Spleen (tissue), 11 donors: Measurements from ENCODE around the gene CD300LG. TPM values are rescaled to one million over a fixed set of nuclear protein-coding genes. Genes with fewer than 3 reads are reported as not detected.

Source experiments
- DNase-seq: peaks from one replicate; pipeline ENCODE4 v3.0.0-alpha.2; 2020
- H3K27ac ChIP-seq, 8 donors: fragments of 200-600 bp; sonication (generic) in 7 of 8; 1 replicate in 4 of 8; 2 replicates in 4 of 8; pipeline versions ENCODE4 v1.5.0 to v1.8.0; 2016 to 2021; ENCODE audit warnings: inconsistent platforms in 4 of 8, mild to moderate bottlenecking in 4 of 8, moderate library complexity in 1 of 8
- H3K27me3 ChIP-seq, 7 donors: fragments of 200-600 bp; sonication (generic) in 6 of 7; replicated peaks in 1 of 7; 1 replicate in 4 of 7; 2 replicates in 3 of 7; pipeline versions ENCODE4 v1.5.0 to v1.8.0; 2016 to 2021; ENCODE audit warnings: inconsistent platforms in 3 of 7, mild to moderate bottlenecking in 1 of 7
- H3K36me3 ChIP-seq, 6 donors: fragments of 200-600 bp; sonication (generic) in 5 of 6; 1 replicate in 4 of 6; 2 replicates in 2 of 6; pipeline versions ENCODE4 v1.5.0 to v1.8.0; 2016 to 2021; ENCODE audit warnings: inconsistent platforms in 2 of 6
- H3K4me1 ChIP-seq, 6 donors: fragments of 200-600 bp; sonication (generic) in 5 of 6; 1 replicate in 3 of 6; 2 replicates in 3 of 6; pipeline versions ENCODE4 v1.5.0 to v1.8.0; 2016 to 2021; ENCODE audit warnings: inconsistent platforms in 3 of 6
- H3K4me3 ChIP-seq, 8 donors: fragments of 200-600 bp; sonication (generic) in 7 of 8; 1 replicate in 4 of 8; 2 replicates in 4 of 8; pipeline versions ENCODE4 v1.5.0 to v1.8.0; 2016 to 2021; ENCODE audit warnings: inconsistent platforms in 4 of 8, mild to moderate bottlenecking in 4 of 8, moderate library complexity in 2 of 8
- H3K9me3 ChIP-seq, 8 donors: fragments of 200-600 bp; sonication (generic) in 7 of 8; 1 replicate in 4 of 8; 2 replicates in 4 of 8; pipeline versions ENCODE4 v1.5.0 to v1.8.0; 2016 to 2021; ENCODE audit warnings: inconsistent platforms in 4 of 8
- CTCF ChIP-seq, 11 experiments: fragments of 200-600 bp in 7 of 11; fragments of 450-650 bp in 4 of 11; sonication (generic) in 4 of 11; IDR thresholded peaks in 8 of 11; conservative IDR thresholded peaks in 3 of 11; 1 replicate in 7 of 11; 2 replicates in 4 of 11; pipeline versions ENCODE4 v1.4.0 to v1.8.0; 2016 to 2021; ENCODE audit warnings: antibody characterized with exemption in 11 of 11, inconsistent platforms in 4 of 11, mild to moderate bottlenecking in 1 of 11
- POLR2A ChIP-seq, 3 donors: fragments of 450-650 bp; IDR thresholded peaks; one replicate each; pipeline ENCODE4 v1.5.1; 2017; ENCODE audit warnings: antibody characterized with exemption in 3 of 3, mild to moderate bottlenecking in 1 of 3
- POLR2AphosphoS5 ChIP-seq, 3 donors: sonication (generic); formaldehyde crosslinking; IDR thresholded peaks; one replicate each; pipeline ENCODE4 v1.5.1; 2017; ENCODE audit warnings: antibody characterized with exemption in 3 of 3
- WGBS, 5 donors: extraction: QIAGEN DNeasy Blood & Tissue Kit in 3 of 5; methylation state at CpG; one replicate each; pipeline versions ENCODE4 v1.1.5 to v1.1.7; 2013 to 2018; 5-methylcytosine and 5-hydroxymethylcytosine counted together
- intact Hi-C: fragments of 100-400 bp; cut with DNase I; formaldehyde crosslinking; loops from one replicate; pipeline ENCODE4 v1.15.0; 2023; ENCODE audit warnings: low total_unique reads
- polyA plus RNA-seq, 3 donors: library from polyadenylated mRNA; stranded (reverse); fragments of 200-250 nt; gene quantifications; one replicate each; pipeline ENCODE4 v1.2.1, GENCODE V29; 2013
- total RNA-seq, 7 donors: library from RNA; depleted of rRNA in 3 of 7; stranded (reverse); fragments of >200 nt in 3 of 7; fragmentation: NEBNext Ultra II Directional in 4 of 7; extraction: Animal tissue kit (Norgen Biotek cat#: 25700) in 4 of 7; gene quantifications; one replicate each; pipeline versions ENCODE4 v1.1.0 to v1.2.1, GENCODE V29; 2016 to 2021
- donor health status: healthy with polysubstance abuse.
- donor health status: DM: no; HTN: no; CAD: no; lungs with moderate emphysema.
- donor health status: DM: no; HTN: no; CAD: no.
- donor health status: Bipolar disorder and iron deficiency.
- donor health status: healthy.
- donor health status: DM: no; HTN: no; CAD: no.
- donor health status: DM: yes; HTN: yes; CAD: no.

CD300LG gene
- total and polyA plus RNA-seq, 10 donors, result 0.33 to 5.3 (median 2.2) TPM

- H3K27me3 ChIP-seq, result peaks cover 0 to 18% (median 0%) of the 10 kb centered on the region in 7 donors
- peak; percentile 48 for DNase-seq
- WGBS, 5 donors, result 87 to 96% (median 94%) methylated on average over 3 to 12 of the region's 12 CpGs
- H3K36me3 ChIP-seq, result no peaks in the 10 kb centered on the region
- no peak overlapping the region for H3K4me3 ChIP-seq
- intact Hi-C loops, result no loop called here
- H3K9me3 ChIP-seq, result no peaks in the 10 kb centered on the region
- H3K4me1 ChIP-seq, result peaks cover 0 to 14% (median 8%) of the 10 kb centered on the region in 6 donors
- TF ChIP-seq POLR2AphosphoS5 (IDR thresholded peaks at IDR 0.05) (no peak), POLR2A (IDR thresholded peaks at IDR 0.05) (no peak), CTCF (IDR thresholded peaks at IDR 0.05 in 8 of 11, conservative IDR thresholded peaks at IDR 0.05 in 3 of 11) (no peak)
- H3K27ac ChIP-seq, result no peak overlapping the region
Observed at GRCh38 chr17:43881181-43881580, 34.2 kb downstream of the CD300LG start.

GRCh38 chr17:43881758-43882505, 35.0 kb downstream of the CD300LG start:
- no peak overlapping the region for H3K4me3 ChIP-seq
- intact Hi-C loops, result no loop called here
- no peak overlapping the region for H3K27ac ChIP-seq
- peaks cover 0 to 18% (median 0%) of the 10 kb centered on the region in 7 donors for H3K27me3 ChIP-seq
- H3K36me3 ChIP-seq, result no peaks in the 10 kb centered on the region
- peaks cover 0 to 14% (median 8%) of the 10 kb centered on the region in 6 donors for H3K4me1 ChIP-seq
- no peaks in the 10 kb centered on the region for H3K9me3 ChIP-seq
- 90 to 97% (median 95%) methylated on average over 17 to 27 of the region's 27 CpGs for WGBS, 5 donors
- TF ChIP-seq POLR2A (IDR thresholded peaks at IDR 0.05), result no peak
- no peak for TF ChIP-seq POLR2AphosphoS5 (IDR thresholded peaks at IDR 0.05)
- TF ChIP-seq CTCF (IDR thresholded peaks at IDR 0.05 in 8 of 11, conservative IDR thresholded peaks at IDR 0.05 in 3 of 11), result no peak
- DNase-seq, result peak; percentile 54

GRCh38 chr17:43882761-43883415, 35.9 kb downstream of the CD300LG start:
- H3K9me3 ChIP-seq, result no peaks in the 10 kb centered on the region
- intact Hi-C loops, result no loop called here
- TF ChIP-seq POLR2AphosphoS5 (IDR thresholded peaks at IDR 0.05) (no peak), CTCF (IDR thresholded peaks at IDR 0.05 in 8 of 11, conservative IDR thresholded peaks at IDR 0.05 in 3 of 11) (no peak), POLR2A (IDR thresholded peaks at IDR 0.05) (no peak)
- H3K27ac ChIP-seq, result no peak overlapping the region
- DNase-seq, result peak; percentile 65
- H3K4me1 ChIP-seq, result peaks cover 0 to 12% (median 8%) of the 10 kb centered on the region in 6 donors
- no peaks in the 10 kb centered on the region for H3K36me3 ChIP-seq
- H3K27me3 ChIP-seq, result peaks cover 0 to 18% (median 0%) of the 10 kb centered on the region in 7 donors
- no peak overlapping the region for H3K4me3 ChIP-seq
- WGBS, 5 donors, result 89 to 94% (median 92%) methylated on average over 11 to 14 of the region's 14 CpGs

GRCh38 chr17:43888548-43888947, 41.6 kb downstream of the CD300LG start:
- WGBS, 5 donors, result 78 to 84% (median 81%) methylated on average over 4 of the region's 4 CpGs
- no peak for TF ChIP-seq POLR2AphosphoS5 (IDR thresholded peaks at IDR 0.05)
- Histone ChIP-seq H3K9me3 (no peaks in the 10 kb centered on the region), H3K4me1 (no peaks in the 10 kb centered on the region), H3K36me3 (no peaks in the 10 kb centered on the region), H3K27ac (no peak overlapping the region), H3K4me3 (no peak overlapping the region), H3K27me3 (peaks cover 0 to 5% (median 0%) of the 10 kb centered on the region in 7 donors)
- intact Hi-C loops, result no loop called here
- peak; percentile 12 for DNase-seq
